ENCODE measurements around the gene KDM5B. TPM values are rescaled to one million over a fixed set of nuclear protein-coding genes. Genes with fewer than 3 reads are reported as not detected.

KDM5B gene
- total and polyA plus RNA-seq, 9 of the 15 experiments (the other 6 are each of a cell fraction or from before 2014, with no cell fraction given) = 15.4 to 90.6 (median 57.1) TPM

DNA sequence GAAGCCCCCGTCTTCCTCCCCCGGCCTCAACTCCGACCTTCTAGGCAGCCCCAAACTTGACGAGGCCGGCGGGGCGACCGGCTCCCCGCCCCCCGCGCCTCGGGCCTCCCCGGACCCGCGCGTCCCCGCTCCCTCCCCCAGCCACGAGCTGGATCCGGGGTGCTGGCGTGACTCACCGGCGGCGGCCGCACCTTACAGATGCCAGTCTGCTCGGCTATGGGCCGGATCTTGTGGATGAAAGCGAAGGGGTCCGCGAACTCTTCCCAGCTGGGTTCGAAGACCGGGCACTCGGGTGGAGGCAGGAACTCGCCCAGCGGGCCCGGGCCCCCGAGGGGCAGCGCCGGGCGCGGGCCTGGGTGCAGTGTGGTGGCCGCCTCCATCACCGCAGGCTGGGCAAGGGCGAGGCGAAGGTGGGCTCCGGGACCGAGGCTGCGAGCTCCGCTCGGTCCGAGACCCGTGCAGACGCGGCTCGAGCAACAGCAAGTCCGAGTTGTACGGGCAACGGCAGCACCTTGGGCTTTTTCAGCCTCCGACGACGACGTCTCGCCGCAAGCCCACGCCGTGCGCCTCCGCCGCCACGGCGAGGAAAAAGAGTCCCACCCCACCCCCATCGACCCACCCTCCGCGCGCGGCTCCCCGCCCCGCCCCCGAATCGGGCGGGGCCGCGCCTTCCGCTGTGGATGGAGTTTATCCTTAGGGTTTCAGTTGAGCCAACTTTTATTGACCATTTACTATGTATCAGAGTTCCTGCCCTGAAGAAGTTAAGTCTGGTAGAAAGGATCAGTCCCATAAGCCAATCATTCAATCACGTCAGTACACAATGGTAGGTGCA lies at the start of gene KDM5B (continued):
- TF ChIP-seq ZBTB11 (CRISPR knock-in tag; IDR thresholded peaks at IDR 0.05) = peak in 1 of 3 experiments; percentile 8; a peak in 1 of 6 replicates
- no peak for TF ChIP-seq FOS (IDR thresholded peaks at IDR 0.05; ENCODE audit: extremely low read depth, insufficient read length)
- TF ChIP-seq, protein P1, sequence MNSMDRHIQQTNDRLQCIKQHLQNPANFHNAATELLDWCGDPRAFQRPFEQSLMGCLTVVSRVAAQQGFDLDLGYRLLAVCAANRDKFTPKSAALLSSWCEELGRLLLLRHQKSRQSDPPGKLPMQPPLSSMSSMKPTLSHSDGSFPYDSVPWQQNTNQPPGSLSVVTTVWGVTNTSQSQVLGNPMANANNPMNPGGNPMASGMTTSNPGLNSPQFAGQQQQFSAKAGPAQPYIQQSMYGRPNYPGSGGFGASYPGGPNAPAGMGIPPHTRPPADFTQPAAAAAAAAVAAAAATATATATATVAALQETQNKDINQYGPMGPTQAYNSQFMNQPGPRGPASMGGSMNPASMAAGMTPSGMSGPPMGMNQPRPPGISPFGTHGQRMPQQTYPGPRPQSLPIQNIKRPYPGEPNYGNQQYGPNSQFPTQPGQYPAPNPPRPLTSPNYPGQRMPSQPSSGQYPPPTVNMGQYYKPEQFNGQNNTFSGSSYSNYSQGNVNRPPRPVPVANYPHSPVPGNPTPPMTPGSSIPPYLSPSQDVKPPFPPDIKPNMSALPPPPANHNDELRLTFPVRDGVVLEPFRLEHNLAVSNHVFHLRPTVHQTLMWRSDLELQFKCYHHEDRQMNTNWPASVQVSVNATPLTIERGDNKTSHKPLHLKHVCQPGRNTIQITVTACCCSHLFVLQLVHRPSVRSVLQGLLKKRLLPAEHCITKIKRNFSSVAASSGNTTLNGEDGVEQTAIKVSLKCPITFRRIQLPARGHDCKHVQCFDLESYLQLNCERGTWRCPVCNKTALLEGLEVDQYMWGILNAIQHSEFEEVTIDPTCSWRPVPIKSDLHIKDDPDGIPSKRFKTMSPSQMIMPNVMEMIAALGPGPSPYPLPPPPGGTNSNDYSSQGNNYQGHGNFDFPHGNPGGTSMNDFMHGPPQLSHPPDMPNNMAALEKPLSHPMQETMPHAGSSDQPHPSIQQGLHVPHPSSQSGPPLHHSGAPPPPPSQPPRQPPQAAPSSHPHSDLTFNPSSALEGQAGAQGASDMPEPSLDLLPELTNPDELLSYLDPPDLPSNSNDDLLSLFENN (IDR thresholded peaks at IDR 0.05; ENCODE audit: low read depth in 2 of 2, low read length in 2 of 2) = peak in 1 of 2 experiments; percentile 17; a peak in 1 of 4 replicates
- TF ChIP-seq TEAD4 (IDR thresholded peaks at IDR 0.05; ENCODE audit: low read length) = peak; percentile 15; the same call in 1 of the 2 replicates
- 0 out of 2 replicates have a peak, but pooled peaks have one; percentile 47 for TF ChIP-seq TEAD4 (CRISPR knock-in tag; IDR thresholded peaks at IDR 0.05; ENCODE audit: borderline replicate concordance)
- TF ChIP-seq GABPB1 (CRISPR knock-in tag; IDR thresholded peaks at IDR 0.05) = peak; percentile 56; the same call in 1 of the 2 replicates
- TF ChIP-seq HES1 (IDR thresholded peaks at IDR 0.05; ENCODE audit: low read depth) = no peak; the same call in 1 of the 2 replicates
- TF ChIP-seq, protein P2, sequence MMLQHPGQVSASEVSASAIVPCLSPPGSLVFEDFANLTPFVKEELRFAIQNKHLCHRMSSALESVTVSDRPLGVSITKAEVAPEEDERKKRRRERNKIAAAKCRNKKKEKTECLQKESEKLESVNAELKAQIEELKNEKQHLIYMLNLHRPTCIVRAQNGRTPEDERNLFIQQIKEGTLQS (IDR thresholded peaks at IDR 0.05) = peak; percentile 78
- TF ChIP-seq, protein P2 (CRISPR knock-in tag; conservative IDR thresholded peaks at IDR 0.05) = 0 out of 2 replicates have a peak, but pooled peaks have one; percentile 66
- no peak for TF ChIP-seq JUN (IDR thresholded peaks at IDR 0.05; ENCODE audit: borderline replicate concordance, low read depth, low read length)
- no peak for TF ChIP-seq JUN (CRISPR knock-in tag; IDR thresholded peaks at IDR 0.05; ENCODE audit: borderline replicate concordance)
- no peak for TF ChIP-seq SPI1 (IDR thresholded peaks at IDR 0.05; ENCODE audit: borderline replicate concordance, low read depth, low read length)
- no peak for TF ChIP-seq GTF2B (IDR thresholded peaks at IDR 0.05; ENCODE audit: extremely low read depth, insufficient read length)
- peak; percentile 32; the same call in 1 of the 2 replicates for TF ChIP-seq E2F3 (CRISPR knock-in tag; IDR thresholded peaks at IDR 0.05)
- no peak for TF ChIP-seq ZNF79 (CRISPR knock-in tag; IDR thresholded peaks at IDR 0.05; ENCODE audit: low read depth)
- TF ChIP-seq LCOR (CRISPR knock-in tag; IDR thresholded peaks at IDR 0.05) = 0 out of 2 replicates have a peak, but pooled peaks have one; percentile 46

Data from K562 (cell line).